GM19035 (cell line): ENCODE measurements around the gene ASXL1.

ENCODE experiments used
- ATAC-seq: cut with Tn5 transposase; IDR thresholded peaks from one replicate; pipeline ENCODE4 v1.9.1; 2021; ENCODE audit not compliant: unreplicated experiment

The ASXL1 gene

DNA sequence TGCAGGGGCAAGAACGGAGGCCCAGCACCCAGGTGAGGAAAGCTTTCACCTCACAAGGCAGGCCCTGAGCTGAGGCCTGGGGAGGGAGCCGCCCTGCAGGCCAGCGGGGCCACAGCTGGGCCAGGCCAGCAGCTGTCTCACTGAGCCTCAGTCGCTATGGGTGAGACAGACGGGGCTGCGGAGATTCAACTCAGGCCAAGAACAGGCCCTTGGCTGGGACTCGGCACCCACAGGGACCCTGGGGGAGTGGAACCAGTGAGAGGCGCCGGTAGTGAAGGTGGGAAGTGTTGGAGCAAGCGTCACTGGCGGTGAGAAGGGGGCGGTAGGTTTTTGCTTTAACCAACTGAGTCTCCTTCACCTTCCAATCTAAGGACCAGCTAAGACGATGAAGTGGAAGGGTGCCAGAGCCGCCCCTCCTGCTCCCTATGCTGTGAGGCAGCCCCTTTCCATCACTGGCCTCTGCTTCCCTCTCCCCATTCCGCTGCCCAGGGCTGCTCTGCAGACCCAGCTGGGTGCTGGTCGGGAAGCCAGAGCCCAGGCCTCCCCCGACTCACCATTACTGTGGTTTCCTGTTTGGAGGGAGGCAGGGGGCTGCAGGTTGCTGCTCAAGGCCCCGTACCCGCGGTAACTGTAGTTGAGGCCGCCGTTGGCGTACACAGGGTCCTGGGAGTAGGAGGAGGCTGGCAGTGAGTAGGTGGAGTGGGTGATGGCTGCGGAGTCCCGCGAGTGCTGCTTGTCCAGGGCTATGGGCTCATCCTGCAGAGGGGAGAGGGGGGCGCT is 93.7 kb downstream of the ASXL1 start:
- no peak for ATAC-seq

GRCh38 chr20:32452776-32453466 is 94.8 kb downstream of the ASXL1 start:
- no peak for ATAC-seq

DNA sequence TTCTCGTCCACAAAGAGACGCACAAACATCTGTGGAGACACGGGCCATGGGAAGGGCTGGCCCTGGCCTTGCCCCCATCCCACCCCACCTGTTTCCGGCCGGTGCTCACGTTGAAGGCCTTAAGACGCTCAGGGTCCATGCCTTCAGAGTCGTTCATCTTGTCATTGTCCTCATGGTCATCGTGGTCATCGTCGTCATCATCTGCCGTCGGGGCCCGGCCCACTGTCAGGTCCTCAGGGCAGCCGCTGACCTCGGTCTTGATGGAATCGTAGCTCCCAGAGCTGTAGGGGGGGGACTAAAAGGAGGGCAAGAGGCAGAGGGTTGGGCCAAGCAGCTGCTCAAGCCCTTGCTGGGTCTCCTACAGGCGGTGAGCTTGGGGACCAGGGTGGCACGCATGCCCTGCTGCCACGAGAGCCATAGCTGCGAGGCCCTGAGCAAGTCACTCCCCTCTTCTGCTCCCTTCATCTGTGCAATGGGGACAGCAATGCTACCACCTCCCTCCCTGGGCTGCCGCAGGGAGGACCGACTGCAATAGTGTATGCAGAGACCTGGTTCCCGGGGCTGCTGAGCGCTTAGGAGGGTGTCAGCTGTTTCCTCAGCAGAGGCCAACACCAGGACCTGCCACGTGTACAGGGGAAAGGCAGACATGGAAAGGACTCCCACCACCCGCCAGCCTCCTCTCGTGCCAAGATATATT is 95.5 kb downstream of the ASXL1 start:
- ATAC-seq = no peak

DNA sequence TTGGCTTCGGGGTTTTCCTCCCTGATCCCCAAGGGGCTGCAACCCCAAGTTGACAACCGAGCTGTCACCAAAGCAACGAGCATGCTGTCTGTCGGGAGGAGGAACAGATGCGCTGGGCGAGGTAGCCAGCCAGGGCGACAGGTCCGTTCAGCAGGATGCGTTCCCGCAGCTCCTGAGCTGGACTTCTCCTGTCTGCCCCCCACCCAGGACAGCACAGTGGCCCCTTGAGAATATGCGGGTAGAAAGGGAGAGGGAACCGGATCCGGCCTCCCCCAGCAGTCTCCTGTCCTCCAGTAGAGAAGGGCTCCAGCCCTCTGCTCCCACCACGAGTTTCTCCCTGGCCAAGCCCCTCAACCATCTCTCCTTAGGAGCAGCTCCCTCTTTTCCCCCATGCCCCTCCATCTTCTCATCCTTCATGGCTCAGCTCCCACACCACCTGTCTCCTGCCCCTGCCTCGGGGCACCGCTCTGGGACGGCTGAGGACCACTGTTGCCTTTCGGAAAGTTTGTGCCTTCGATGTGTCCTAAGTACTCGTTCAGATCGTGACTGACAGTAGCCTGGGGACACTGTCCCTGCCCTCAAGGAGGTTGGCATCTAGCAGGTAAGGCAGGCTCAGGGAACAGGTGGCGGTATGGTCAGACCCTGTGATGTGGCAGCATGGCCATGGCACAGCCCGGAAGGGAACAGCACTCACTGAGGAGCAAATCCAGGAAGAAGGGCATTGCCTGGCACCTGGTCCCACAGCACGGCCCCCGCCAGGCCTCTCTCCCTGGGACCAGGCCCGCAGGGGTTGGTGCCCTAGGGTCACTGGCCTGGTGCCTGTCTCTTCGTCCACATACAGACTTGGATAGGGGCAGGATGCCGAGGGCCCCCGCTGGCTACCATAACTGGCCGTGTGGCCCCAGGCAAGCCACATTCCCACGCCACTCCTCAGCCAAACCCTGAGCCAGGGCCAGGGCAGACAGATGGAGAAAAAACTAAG is 96.3 kb downstream of the ASXL1 start:
- no peak for ATAC-seq

GRCh38 chr20:32455171-32455900 is 97.2 kb downstream of the ASXL1 start:
- no peak for ATAC-seq

DNA sequence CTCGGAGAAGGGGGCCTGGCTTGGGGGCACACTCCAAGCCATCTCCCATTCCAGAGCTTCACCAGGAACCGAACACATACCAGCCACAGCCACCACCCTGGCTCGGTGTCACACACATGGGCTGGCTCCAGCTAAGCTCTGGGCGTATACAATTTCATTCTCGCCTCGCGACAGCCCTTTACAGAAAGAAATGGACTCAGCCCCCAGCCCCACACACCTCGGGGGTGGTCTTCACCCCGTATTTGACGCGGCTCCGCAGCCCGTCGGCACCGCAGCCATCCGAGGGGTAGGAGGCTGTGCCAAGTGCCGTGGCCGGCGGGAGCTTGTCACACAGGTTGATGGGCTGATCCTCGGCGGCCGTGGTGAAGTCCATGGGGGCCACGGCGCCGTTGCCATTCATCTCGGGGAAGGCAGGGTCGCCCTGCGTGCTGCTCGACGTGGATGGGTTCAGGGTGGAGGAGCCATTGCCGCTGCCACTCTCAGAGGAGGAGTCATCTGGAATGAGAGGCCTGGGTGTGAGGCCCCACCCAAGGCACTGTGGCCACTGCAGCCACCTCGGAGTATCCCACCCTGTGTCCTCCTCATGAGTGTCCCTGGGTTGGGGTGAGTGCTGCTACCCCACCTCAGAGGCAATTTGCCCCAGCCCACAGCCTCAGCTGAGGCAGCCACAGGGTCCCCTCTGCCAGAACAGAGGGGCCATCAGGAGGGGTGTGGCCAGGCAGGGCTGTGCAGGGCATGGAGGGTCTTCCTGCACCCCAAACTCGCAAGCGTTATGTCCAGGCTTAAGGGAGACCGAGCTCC is 98.0 kb downstream of the ASXL1 start:
- no peak for ATAC-seq

DNA sequence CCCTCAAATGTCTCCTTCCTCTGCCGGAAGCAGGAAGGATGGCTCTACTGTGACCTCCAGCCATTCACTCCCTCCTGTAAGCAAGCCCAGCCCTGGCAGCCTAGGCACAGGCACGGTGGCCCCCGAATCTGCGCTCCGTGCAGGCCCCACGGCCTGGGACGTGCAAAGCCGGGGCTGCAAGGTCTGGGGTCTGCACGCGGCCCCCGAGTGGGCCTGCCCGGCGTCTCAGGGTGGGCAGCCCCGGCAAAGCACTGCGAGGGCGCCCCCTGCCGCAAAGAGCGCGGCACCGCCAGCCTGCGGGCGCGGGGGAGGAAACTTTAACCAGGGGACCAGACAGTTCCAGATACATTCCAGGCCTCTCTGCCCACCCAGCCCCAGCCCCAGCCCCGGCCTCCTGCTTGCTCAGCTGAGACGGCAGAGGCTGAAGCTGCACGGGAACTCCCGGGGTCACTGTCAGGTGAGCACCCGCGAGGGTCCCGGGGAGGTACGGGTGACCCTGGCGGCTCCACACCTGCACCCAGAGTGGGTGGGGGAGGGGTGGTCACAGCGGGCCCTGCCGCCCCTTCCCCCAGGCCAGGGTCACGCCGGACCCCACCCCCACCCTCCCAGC is 98.8 kb downstream of the ASXL1 start:
- ATAC-seq = no peak

DNA sequence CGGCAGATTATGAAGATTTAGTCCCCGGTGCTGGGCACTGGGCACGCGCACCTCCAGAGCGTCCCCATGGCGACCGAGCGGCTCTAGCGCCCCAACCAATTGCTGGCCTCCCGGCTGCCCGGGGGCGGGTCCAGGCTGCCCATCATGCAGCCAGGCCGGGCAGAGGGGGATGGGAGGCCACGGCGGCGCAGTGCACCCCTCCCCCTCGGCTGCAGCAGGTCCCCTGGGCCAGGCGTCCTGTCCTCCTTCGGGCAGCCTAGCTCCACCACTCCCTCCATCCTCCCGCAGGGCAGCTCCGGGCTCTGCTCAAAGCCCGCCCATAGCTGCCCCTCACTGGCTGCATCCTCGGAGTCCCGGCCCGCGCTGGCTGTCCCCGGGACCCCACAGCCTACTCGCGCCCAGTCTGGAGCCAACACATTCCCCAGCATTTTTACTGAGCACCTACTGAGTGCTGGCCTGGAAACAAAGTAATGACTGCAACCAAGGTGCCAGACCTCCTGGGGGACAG is 99.4 kb downstream of the ASXL1 start:
- no peak for ATAC-seq

DNA sequence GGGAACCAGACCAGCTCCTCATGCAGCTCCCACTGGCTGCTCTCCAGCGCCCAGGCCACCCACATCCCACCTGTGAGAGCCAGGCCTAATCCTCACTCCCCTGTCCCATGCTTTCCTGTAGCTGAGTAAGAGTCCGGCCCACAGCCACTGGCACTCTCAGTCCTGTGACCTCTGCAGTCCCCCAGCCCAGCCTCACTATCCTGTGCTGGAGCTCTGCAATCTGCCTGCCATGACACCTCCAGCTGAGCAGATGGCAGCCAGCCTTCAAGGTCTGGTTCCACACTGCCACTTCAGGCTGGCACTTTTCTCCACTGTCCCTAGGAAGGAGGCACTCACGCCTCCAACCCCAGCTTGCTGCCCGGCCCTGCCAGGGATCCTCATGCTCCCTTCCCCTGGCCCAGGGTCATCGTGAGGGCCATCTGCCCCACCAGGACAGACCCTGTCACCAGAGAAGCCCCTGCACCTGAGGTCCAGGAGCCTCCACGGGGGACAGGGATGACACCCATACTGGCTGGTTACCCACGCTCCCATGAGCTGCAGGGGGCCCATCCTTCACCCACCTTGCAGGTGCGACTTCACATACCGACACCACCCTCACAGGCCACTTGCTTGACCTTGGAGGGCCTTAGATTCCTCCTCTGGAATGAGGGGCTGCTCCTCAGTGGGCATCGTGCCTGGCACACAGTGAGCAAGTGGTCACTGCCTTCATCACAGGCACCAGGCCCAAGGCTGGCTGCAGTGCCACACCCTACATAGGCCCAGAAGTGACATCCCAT is 100.1 kb downstream of the ASXL1 start:
- ATAC-seq = no peak

GRCh38 chr20:32458837-32459220 is 100.7 kb downstream of the ASXL1 start:
- ATAC-seq = no peak

DNA sequence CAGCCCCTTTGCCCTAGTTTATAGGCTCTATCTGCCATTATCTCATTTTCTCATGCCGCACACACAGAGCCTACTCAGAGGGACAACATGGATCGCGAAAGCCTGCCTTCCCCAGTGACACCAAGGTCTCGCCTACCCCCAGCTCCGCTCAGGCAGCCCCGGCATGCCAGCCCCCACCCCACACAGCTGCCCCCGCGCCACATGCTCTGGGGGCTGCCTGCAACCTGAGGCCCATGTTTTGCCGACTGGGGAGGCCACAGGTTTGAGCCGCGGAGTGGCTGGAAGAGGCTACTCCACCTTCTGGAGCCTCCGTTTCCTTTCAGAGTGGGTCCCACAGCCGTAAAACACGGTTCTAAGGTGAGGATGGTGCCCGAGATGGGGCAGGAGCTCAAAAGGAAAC is 102.1 kb downstream of the ASXL1 start:
- no peak for ATAC-seq

DNA sequence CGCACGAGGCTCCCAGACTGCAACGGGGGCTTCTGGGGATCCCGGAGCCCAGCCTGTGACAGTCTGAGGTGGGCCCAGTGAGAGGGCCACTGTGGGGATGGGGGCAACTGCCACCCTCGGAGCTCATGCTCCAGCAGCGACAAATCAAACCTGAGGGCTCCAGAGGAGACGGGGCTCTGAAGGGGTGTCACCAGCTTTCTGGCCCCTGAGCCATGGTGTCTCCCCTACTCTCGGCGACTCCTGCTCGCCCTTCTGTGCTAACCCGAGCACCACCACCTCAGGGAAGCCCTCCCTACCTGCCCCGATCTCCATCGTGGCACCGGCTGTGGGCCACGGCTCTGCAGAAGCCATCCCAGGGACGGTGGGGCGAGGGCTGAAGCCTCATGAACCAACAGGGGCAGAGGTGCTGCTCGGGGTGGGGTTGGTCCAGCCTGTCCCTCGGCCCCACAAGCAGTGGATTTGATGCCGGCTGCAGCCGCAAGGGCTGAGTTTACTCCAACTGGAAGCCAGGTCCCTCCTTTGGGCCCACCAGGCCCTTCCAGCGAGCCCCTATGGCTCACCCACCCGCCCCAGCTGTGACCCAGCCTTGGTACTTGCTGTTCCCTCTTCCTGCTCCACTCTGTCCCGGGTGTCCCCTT is 102.7 kb downstream of the ASXL1 start:
- ATAC-seq = no peak

GRCh38 chr20:32461836-32462600 is 103.9 kb downstream of the ASXL1 start:
- no peak for ATAC-seq

- ATAC-seq = no peak
Observed at GRCh38 chr20:32462900-32463641, 104.9 kb downstream of the ASXL1 start.

DNA sequence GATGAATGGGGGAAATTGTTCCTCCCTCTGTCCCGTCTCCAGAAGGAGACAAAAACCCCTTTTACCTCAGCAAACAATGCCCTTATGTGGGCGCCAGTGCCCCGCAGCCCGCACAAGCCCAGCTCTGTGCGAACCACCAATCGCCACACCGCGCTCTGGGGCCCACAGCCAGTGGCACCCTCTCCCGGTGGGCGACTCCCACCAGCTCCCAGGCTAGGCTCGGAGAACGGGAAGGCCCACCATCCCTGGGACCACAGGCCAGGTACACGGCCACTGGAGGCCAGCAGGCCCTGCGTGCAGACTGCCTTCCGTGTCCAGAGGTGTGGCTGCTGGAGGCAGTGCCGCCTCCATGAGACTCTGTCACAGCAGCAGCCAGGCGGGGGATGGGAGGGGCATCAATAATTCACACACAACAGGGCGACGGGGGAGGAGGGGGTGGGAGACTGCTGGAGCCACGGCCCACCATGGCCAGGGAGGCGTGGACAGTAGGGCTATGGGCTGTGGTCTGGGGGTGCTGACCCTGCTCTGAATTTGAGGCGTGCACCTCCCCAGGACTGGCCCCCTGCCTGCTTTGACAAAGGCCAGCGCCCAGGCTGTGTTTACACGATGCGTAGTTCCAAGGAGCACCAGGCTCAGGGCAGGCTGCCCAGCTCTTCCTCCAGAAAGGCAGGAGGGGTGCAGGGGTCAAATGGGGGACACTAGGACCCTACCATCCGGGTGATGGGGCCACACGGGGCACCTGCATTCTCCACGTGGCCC is 105.7 kb downstream of the ASXL1 start:
- no peak for ATAC-seq
